ENCODE results near the gene LSG1.

LSG1 gene

GRCh38 chr3:194671900-194672808 lies at the start of gene LSG1:
Gene LSG1 (minus strand): TSS chr3:194672191. CDS start chr3:194672162, 29 bp downstream.
- peak; percentile 96 for DNase-seq

- no peak for DNase-seq
Observed at GRCh38 chr3:194720048-194720447, 48.1 kb upstream of the LSG1 start.

- DNase-seq: no peak
Observed at GRCh38 chr3:194718079-194718478, 46.1 kb upstream of the LSG1 start.

GRCh38 chr3:194715022-194715800 lies 43.2 kb upstream of the LSG1 start:
- DNase-seq: peak; percentile 85

GRCh38 chr3:194714564-194714963 lies 42.6 kb upstream of the LSG1 start:
- DNase-seq: no peak

GRCh38 chr3:194714137-194714455 lies 42.1 kb upstream of the LSG1 start:
- no peak for DNase-seq

- DNase-seq: no peak
Observed at GRCh38 chr3:194713299-194714136, 41.5 kb upstream of the LSG1 start.

GRCh38 chr3:194711913-194712312 lies 39.9 kb upstream of the LSG1 start:
- peak; percentile 94 for DNase-seq

- no peak for DNase-seq
Observed at GRCh38 chr3:194711286-194711685, 39.3 kb upstream of the LSG1 start.

- no peak for DNase-seq
Observed at GRCh38 chr3:194707147-194707540, 35.2 kb upstream of the LSG1 start.

GRCh38 chr3:194705761-194706160 lies 33.8 kb upstream of the LSG1 start:
- peak; percentile 69 for DNase-seq

GRCh38 chr3:194705227-194705626 lies 33.2 kb upstream of the LSG1 start:
- no peak for DNase-seq

GRCh38 chr3:194702545-194702944 lies 30.6 kb upstream of the LSG1 start:
- DNase-seq: no peak

- no peak for DNase-seq
Observed at GRCh38 chr3:194696702-194697101, 24.7 kb upstream of the LSG1 start.

GRCh38 chr3:194691481-194692283 lies 19.7 kb upstream of the LSG1 start:
- no peak for DNase-seq

GRCh38 chr3:194690501-194691372 lies 18.7 kb upstream of the LSG1 start:
- no peak for DNase-seq

GRCh38 chr3:194689493-194689944 lies 17.5 kb upstream of the LSG1 start:
- no peak for DNase-seq

- no peak for DNase-seq
Observed at GRCh38 chr3:194688946-194689345, 17.0 kb upstream of the LSG1 start.

- peak; percentile 70 for DNase-seq
Observed at GRCh38 chr3:194688200-194688740, 16.3 kb upstream of the LSG1 start.

- peak; percentile 93 for DNase-seq
Observed at GRCh38 chr3:194687638-194688199, 15.7 kb upstream of the LSG1 start.
